H1 (cell line): Measurements from ENCODE around the gene PRRC1. TPM values are rescaled to one million over a fixed set of nuclear protein-coding genes. Genes with fewer than 3 reads are reported as not detected.

Experiments used
- CTCF ChIA-PET: fragments of 300-600 bp; sonication (Branson Sonifier 250); formaldehyde crosslinking; loops from one replicate; lab custom pipeline; 2021; ENCODE audit not compliant: partially characterized antibody; lab: Charles Lee
- POLR2A ChIA-PET: fragments of 300-600 bp; sonication (Branson Sonifier 250); formaldehyde crosslinking; loops from one replicate; lab custom pipeline; 2021; ENCODE audit warnings: inconsistent platforms; ENCODE audit not compliant: partially characterized antibody; lab: Charles Lee
- DNase-seq, 2 experiments: peaks; one replicate each; pipeline versions ENCODE4 v3.0.0 to v3.0.0-alpha.2; 2010 to 2022; ENCODE audit warnings: low spot score in 2 of 2, low read depth in 1 of 2, mixed read lengths in 1 of 2
- FAIRE-seq: peaks from 2 replicates; lab custom pipeline; 2011; peaks lifted over from hg19 to GRCh38; lab: Jason Lieb, UNC
- H2AFZ ChIP-seq: 2 replicates; pipeline ENCODE4 v1.8.1; 2012; ENCODE audit warnings: low read length, inconsistent platforms
- H2AK5ac ChIP-seq: 2 replicates; pipeline ENCODE4 v1.6.1; 2013; ENCODE audit warnings: low read depth, low read length
- H2BK120ac ChIP-seq: replicated peaks from 2 replicates; pipeline ENCODE3; 2013; ENCODE audit warnings: low read depth, low read length, inconsistent platforms
- H2BK12ac ChIP-seq: 2 replicates; pipeline ENCODE4 v1.6.1; 2013; ENCODE audit warnings: low read depth, low read length
- H2BK15ac ChIP-seq: 2 replicates; pipeline ENCODE4 v1.6.1; 2013; ENCODE audit warnings: low read length
- H2BK20ac ChIP-seq: 2 replicates; pipeline ENCODE4 v1.6.1; 2013; ENCODE audit warnings: low read length
- H2BK5ac ChIP-seq: 2 replicates; pipeline ENCODE4 v1.6.1; 2013; ENCODE audit warnings: low read depth, low read length
- H3K14ac ChIP-seq: 2 replicates; pipeline ENCODE4 v1.6.1; 2013; ENCODE audit warnings: inconsistent platforms; ENCODE audit not compliant: insufficient read length
- H3K18ac ChIP-seq: 2 replicates; pipeline ENCODE4 v1.6.1; 2013; ENCODE audit warnings: low read length; ENCODE audit errors: extremely low read depth
- H3K23ac ChIP-seq: 2 replicates; pipeline ENCODE4 v1.6.1; 2013; ENCODE audit warnings: inconsistent platforms; ENCODE audit not compliant: insufficient read length
- H3K23me2 ChIP-seq: 2 replicates; pipeline ENCODE4 v1.6.1; 2013; ENCODE audit warnings: low read depth, low read length
- H3K27ac ChIP-seq: 2 replicates; pipeline ENCODE4 v1.6.1; 2011; ENCODE audit warnings: low read depth, low read length, inconsistent platforms
- H3K27me3 ChIP-seq, 4 experiments: replicated peaks in 1 of 4; 1 replicate in 1 of 4; 2 replicates in 3 of 4; pipeline versions ENCODE4 v1.6.1 to v1.8.1; 2011 to 2013; ENCODE audit warnings: low read length in 3 of 4, mild to moderate bottlenecking in 3 of 4, inconsistent platforms in 2 of 4, mixed read lengths in 2 of 4, moderate library complexity in 1 of 4; ENCODE audit not compliant: control insufficient read depth in 3 of 4, insufficient read depth in 3 of 4; ENCODE audit errors: extremely low read depth in 1 of 4
- H3K36me3 ChIP-seq, 4 experiments: 2 replicates each; pipeline versions ENCODE4 v1.6.1 to v1.8.1; 2011 to 2013; ENCODE audit warnings: mild to moderate bottlenecking in 4 of 4, low read length in 3 of 4, moderate library complexity in 2 of 4, control low read depth in 1 of 4, inconsistent platforms in 1 of 4; ENCODE audit not compliant: insufficient read depth in 4 of 4, control insufficient read depth in 2 of 4
- H3K4ac ChIP-seq: replicated peaks from 2 replicates; pipeline ENCODE3; 2013; ENCODE audit warnings: low read length, low read depth, mixed read lengths, inconsistent platforms; ENCODE audit not compliant: insufficient read length
- H3K4me1 ChIP-seq, 4 experiments: replicated peaks in 1 of 4; 1 replicate in 1 of 4; 2 replicates in 3 of 4; pipeline versions ENCODE4 v1.6.1 to v1.8.1; 2011 to 2013; ENCODE audit warnings: low read length in 3 of 4, inconsistent platforms in 2 of 4, mixed read lengths in 1 of 4; ENCODE audit not compliant: insufficient read depth in 4 of 4, control insufficient read depth in 3 of 4
- H3K4me2 ChIP-seq, 2 experiments: 2 replicates each; pipeline versions ENCODE4 v1.6.1 to v1.8.1; 2011 to 2013; ENCODE audit warnings: low read depth in 2 of 2, low read length in 2 of 2, control low read depth in 1 of 2, inconsistent platforms in 1 of 2, mild to moderate bottlenecking in 1 of 2; ENCODE audit not compliant: insufficient read depth in 1 of 2
- H3K4me3 ChIP-seq, 4 experiments: fragments of 200-600, 300-600 bp in 1 of 4; sonication (generic), shearing (Covaris generic), sonication (Bioruptor Twin) in 1 of 4; 2 replicates each; pipeline versions ENCODE4 v1.5.1 to v1.8.1; 2011 to 2016; ENCODE audit warnings: low read length in 4 of 4, low read depth in 3 of 4, control low read depth in 2 of 4, inconsistent platforms in 2 of 4, mild to moderate bottlenecking in 2 of 4, mixed read lengths in 1 of 4, moderate library complexity in 1 of 4; ENCODE audit not compliant: insufficient read depth in 2 of 4; ENCODE audit errors: extremely low read depth in 1 of 4
- H3K56ac ChIP-seq: replicated peaks from 2 replicates; pipeline ENCODE3; 2013; ENCODE audit warnings: low read depth, mild to moderate bottlenecking, mixed read lengths, low read length, inconsistent platforms; ENCODE audit not compliant: insufficient read length
- H3K79me1 ChIP-seq: 2 replicates; pipeline ENCODE4 v1.6.1; 2013; ENCODE audit warnings: low read depth, low read length, control low read depth
- H3K79me2 ChIP-seq, 2 experiments: 2 replicates each; pipeline versions ENCODE4 v1.6.1 to v1.8.1; 2012 to 2013; ENCODE audit warnings: low read length in 2 of 2, mild to moderate bottlenecking in 2 of 2, inconsistent platforms in 1 of 2; ENCODE audit not compliant: insufficient read depth in 2 of 2, control insufficient read depth in 1 of 2
- H3K9ac ChIP-seq, 4 experiments: replicated peaks in 1 of 4; 1 replicate in 1 of 4; 2 replicates in 3 of 4; pipeline versions ENCODE4 v1.6.1 to v1.8.1; 2011 to 2013; ENCODE audit warnings: low read depth in 3 of 4, low read length in 3 of 4, control low read depth in 2 of 4, mild to moderate bottlenecking in 2 of 4, moderate library complexity in 2 of 4, inconsistent platforms in 1 of 4; ENCODE audit errors: extremely low read depth in 1 of 4
- H3K9me3 ChIP-seq, 2 experiments: 2 replicates each; pipeline versions ENCODE4 v1.6.1 to v1.8.1; 2012 to 2013; ENCODE audit warnings: mild to moderate bottlenecking in 2 of 2, moderate library complexity in 2 of 2, control low read depth in 1 of 2, inconsistent platforms in 1 of 2, low read depth in 1 of 2, low read length in 1 of 2, mixed read lengths in 1 of 2; ENCODE audit not compliant: insufficient read depth in 2 of 2
- H4K20me1 ChIP-seq, 2 experiments: replicated peaks in 1 of 2; 2 replicates each; pipeline versions ENCODE3 to v1.8.1; 2011 to 2013; ENCODE audit warnings: inconsistent platforms in 2 of 2, low read length in 2 of 2, mild to moderate bottlenecking in 1 of 2; ENCODE audit not compliant: insufficient read depth in 2 of 2, control insufficient read depth in 1 of 2
- H4K5ac ChIP-seq: 2 replicates; pipeline ENCODE4 v1.6.1; 2013; ENCODE audit warnings: low read length, low read depth, mixed read lengths, inconsistent platforms; ENCODE audit not compliant: insufficient read length
- H4K8ac ChIP-seq: 2 replicates; pipeline ENCODE4 v1.8.0; 2013; ENCODE audit warnings: mild to moderate bottlenecking, moderate library complexity, low read length, inconsistent platforms; ENCODE audit not compliant: insufficient read depth; ENCODE audit errors: extremely low read depth
- H4K91ac ChIP-seq: replicated peaks from 2 replicates; pipeline ENCODE3; 2013; ENCODE audit warnings: low read length, mixed read lengths, inconsistent platforms; ENCODE audit not compliant: insufficient read length
- CTBP2 ChIP-seq: IDR thresholded peaks from 2 replicates; pipeline ENCODE4 v1.7.0; 2011; ENCODE audit warnings: borderline replicate concordance, mild to moderate bottlenecking, moderate library complexity, mixed read lengths, low read length; ENCODE audit not compliant: insufficient read depth, insufficient read length
- KDM1A ChIP-seq: fragments of 200-600, 300-600 bp; sonication (generic); IDR thresholded peaks from 2 replicates; pipeline ENCODE4 v1.7.1; 2016; ENCODE audit warnings: mild to moderate bottlenecking, low read length, borderline replicate concordance
- RFX5 ChIP-seq: IDR thresholded peaks from 2 replicates; pipeline ENCODE4 v1.6.1; 2011; ENCODE audit warnings: low read depth, low read length, improper control_type of control experiment, borderline replicate concordance
- SIRT6 ChIP-seq: IDR thresholded peaks from one replicate; pipeline ENCODE4 v1.7.1; 2012; ENCODE audit warnings: low read length, inconsistent platforms
- WGBS, 2 experiments: shearing (Covaris generic) in 1 of 2; methylation state at CpG; one replicate each; pipeline versions ENCODE4 v1.1.6 to v1.1.7; 2013 to 2015; ENCODE audit warnings: low lambda C conversion rate in 2 of 2, mixed read lengths in 2 of 2, inconsistent platforms in 1 of 2, low coverage in 1 of 2, missing lambda C conversion rate in 1 of 2; ENCODE audit not compliant: insufficient replicate concordance in 2 of 2, insufficient coverage in 1 of 2, insufficient read length in 1 of 2; ENCODE audit errors: extremely low coverage in 1 of 2, missing lambda C conversion rate in 1 of 2; 5-methylcytosine and 5-hydroxymethylcytosine counted together
- polyA plus RNA-seq, 7 experiments: library from polyadenylated mRNA; depleted of rRNA in 3 of 7; stranded (reverse) in 5 of 7; unstranded in 2 of 7; fragments of >200 nt in 5 of 7; fragments of 200-250 nt in 2 of 7; gene quantifications; 1 replicate in 5 of 7; 2 replicates in 1 of 7; 4 replicates in 1 of 7; pipeline versions ENCODE4 v1.2.1 to v1.2.3, GENCODE V29; 2011 to 2013; ENCODE audit warnings: missing spikeins in 2 of 7, mixed read lengths in 2 of 7
- total RNA-seq: library from RNA; stranded (reverse); fragmentation: NEBNext Ultra II Directional; extraction: Animal tissue kit (Norgen Biotek cat#: 25700); gene quantifications from 2 replicates; pipeline ENCODE4 v1.2.1, GENCODE V29; 2021

The PRRC1 gene
- total and polyA plus RNA-seq, 2 of the 8 experiments (the other 6 are each of a cell fraction or from before 2014, with no cell fraction given): 54.6 to 78.6 TPM

- H3K4ac ChIP-seq: no peak overlapping the region
- no peak overlapping the region for H2BK15ac ChIP-seq
- H2BK5ac ChIP-seq: no peak overlapping the region
- no peak overlapping the region for H3K4me3 ChIP-seq
- no peak overlapping the region for H3K18ac ChIP-seq
- TF ChIP-seq SIRT6 (no peak), CTBP2 (no peak), RFX5 (no peak), KDM1A (no peak)
- no peak overlapping the region for H3K4me2 ChIP-seq
- no peak for DNase-seq
- H3K56ac ChIP-seq: no peak overlapping the region
- peaks cover 0 to 49% (median 22%) of the 10 kb centered on the region in 4 experiments; a peak in 5 of 8 replicates for H3K36me3 ChIP-seq
- no peaks in the 10 kb centered on the region; the same call in 1 of the 2 replicates for H3K79me1 ChIP-seq
- H3K23me2 ChIP-seq: no peaks in the 10 kb centered on the region
- ChIA-PET CTCF (interaction anchor here (0.6 to 1.7 kb wide), 4 partner anchors 11 to 260 kb away, joined by 3 to 5 read pairs (median 4); no protein-coding TSS in a partner anchor), POLR2A (no interaction called here)
- H4K8ac ChIP-seq: no peak overlapping the region
- peaks cover 1 to 2% of the 10 kb centered on the region in 2 experiments for H4K20me1 ChIP-seq
- no peak overlapping the region for H2AK5ac ChIP-seq
- H3K4me1 ChIP-seq: no peaks in the 10 kb centered on the region
- no peak overlapping the region for H3K14ac ChIP-seq
- no peak overlapping the region for H4K5ac ChIP-seq
- H4K91ac ChIP-seq: no peak overlapping the region
- H2AFZ ChIP-seq: no peak overlapping the region
- peaks cover 0 to 9% of the 10 kb centered on the region in 2 experiments; a peak in 1 of 4 replicates for H3K79me2 ChIP-seq
- H3K9ac ChIP-seq: no peak overlapping the region
- H3K9me3 ChIP-seq: peaks cover 0 to 4% of the 10 kb centered on the region in 2 experiments; a peak in 2 of 4 replicates
- WGBS, 2 experiments: 81% methylated on average over 2 of the region's 2 CpGs; no CpG with 5 or more reads in 1 of the 2 experiments
- no peak overlapping the region for H2BK12ac ChIP-seq
- H2BK120ac ChIP-seq: no peak overlapping the region
- no peak overlapping the region for H2BK20ac ChIP-seq
- H3K27me3 ChIP-seq: no peaks in the 10 kb centered on the region
- no peak overlapping the region for H3K23ac ChIP-seq
- no peak overlapping the region for H3K27ac ChIP-seq
- FAIRE-seq: no peak
Measured at GRCh38 chr5:127549551-127549950, 32.1 kb downstream of the PRRC1 start.
